ENCODE data around the gene SLAMF1. TPM values are rescaled to one million over a fixed set of nuclear protein-coding genes. Genes with fewer than 3 reads are reported as not detected.

The SLAMF1 gene
- total RNA-seq, 1 donor from 2014 or later, result not detected

DNA sequence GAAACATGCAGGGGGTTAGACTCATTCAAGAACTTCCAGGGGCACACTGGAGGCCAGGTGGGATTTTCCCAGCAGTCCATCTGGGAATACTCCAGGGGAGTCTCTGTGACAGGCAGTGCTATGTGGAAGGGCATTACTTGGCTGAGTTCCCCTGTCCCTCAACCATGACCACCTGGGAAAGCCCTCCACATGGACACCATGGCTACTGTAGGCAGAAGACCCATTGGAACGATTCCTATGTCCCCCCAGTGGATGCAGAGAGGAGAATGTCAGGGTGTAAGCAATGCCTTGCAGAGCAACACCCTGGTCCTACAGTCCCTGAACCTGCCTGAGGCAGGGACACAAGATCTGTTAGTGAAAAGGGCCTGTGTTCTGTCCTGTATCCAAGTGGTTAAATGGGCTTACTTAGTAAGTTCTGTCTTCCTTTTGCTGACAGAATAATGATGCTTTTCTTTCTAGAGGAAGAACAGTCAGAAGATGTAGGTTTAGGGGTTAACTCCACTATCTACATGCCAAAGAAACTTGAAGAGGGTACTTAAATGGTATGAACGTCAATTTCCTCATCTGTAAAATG is 13.4 kb downstream of the SLAMF1 start:
- no peak overlapping the region for H3K9ac ChIP-seq
- Mint-ChIP-seq H3K27me3 (ENCODE audit: insufficient read depth, low read depth) (peaks cover 2% of the 10 kb centered on the region), H3K36me3 (no peaks in the 10 kb centered on the region), H3K4me1 (peaks cover 3% of the 10 kb centered on the region), H3K4me3 (no peak overlapping the region), H3K9me3 (no peaks in the 10 kb centered on the region), H3K27ac (no peak overlapping the region)
- no peak overlapping the region for H2AFZ ChIP-seq (replicated peaks)
- no peaks in the 10 kb centered on the region for H3K79me2 ChIP-seq (ENCODE audit: low read depth)
- no peaks in the 10 kb centered on the region for H3K4me1 ChIP-seq
- H3K27me3 ChIP-seq, result no peaks in the 10 kb centered on the region
- TF ChIP-seq, protein P1, sequence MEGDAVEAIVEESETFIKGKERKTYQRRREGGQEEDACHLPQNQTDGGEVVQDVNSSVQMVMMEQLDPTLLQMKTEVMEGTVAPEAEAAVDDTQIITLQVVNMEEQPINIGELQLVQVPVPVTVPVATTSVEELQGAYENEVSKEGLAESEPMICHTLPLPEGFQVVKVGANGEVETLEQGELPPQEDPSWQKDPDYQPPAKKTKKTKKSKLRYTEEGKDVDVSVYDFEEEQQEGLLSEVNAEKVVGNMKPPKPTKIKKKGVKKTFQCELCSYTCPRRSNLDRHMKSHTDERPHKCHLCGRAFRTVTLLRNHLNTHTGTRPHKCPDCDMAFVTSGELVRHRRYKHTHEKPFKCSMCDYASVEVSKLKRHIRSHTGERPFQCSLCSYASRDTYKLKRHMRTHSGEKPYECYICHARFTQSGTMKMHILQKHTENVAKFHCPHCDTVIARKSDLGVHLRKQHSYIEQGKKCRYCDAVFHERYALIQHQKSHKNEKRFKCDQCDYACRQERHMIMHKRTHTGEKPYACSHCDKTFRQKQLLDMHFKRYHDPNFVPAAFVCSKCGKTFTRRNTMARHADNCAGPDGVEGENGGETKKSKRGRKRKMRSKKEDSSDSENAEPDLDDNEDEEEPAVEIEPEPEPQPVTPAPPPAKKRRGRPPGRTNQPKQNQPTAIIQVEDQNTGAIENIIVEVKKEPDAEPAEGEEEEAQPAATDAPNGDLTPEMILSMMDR (IDR thresholded peaks at IDR 0.05), result no peak
- no peak for TF ChIP-seq EZH2phosphoT487 (IDR thresholded peaks at IDR 0.05)
- TF ChIP-seq EZH2 (IDR thresholded peaks at IDR 0.05), result no peak
- no peak overlapping the region for H3K4me2 ChIP-seq
- H3K36me3 ChIP-seq, result no peaks in the 10 kb centered on the region
- H3F3A ChIP-seq (ENCODE audit: low read depth), result no peaks in the 10 kb centered on the region
- H3K9me3 ChIP-seq (ENCODE audit: low read depth), result no peaks in the 10 kb centered on the region
- no peaks in the 10 kb centered on the region for H4K20me1 ChIP-seq (ENCODE audit: low read depth)
- H3K27ac ChIP-seq, result no peak overlapping the region
- no peak for DNase-seq (ENCODE audit: low spot score)
- no peak overlapping the region for H3K4me3 ChIP-seq

DNA sequence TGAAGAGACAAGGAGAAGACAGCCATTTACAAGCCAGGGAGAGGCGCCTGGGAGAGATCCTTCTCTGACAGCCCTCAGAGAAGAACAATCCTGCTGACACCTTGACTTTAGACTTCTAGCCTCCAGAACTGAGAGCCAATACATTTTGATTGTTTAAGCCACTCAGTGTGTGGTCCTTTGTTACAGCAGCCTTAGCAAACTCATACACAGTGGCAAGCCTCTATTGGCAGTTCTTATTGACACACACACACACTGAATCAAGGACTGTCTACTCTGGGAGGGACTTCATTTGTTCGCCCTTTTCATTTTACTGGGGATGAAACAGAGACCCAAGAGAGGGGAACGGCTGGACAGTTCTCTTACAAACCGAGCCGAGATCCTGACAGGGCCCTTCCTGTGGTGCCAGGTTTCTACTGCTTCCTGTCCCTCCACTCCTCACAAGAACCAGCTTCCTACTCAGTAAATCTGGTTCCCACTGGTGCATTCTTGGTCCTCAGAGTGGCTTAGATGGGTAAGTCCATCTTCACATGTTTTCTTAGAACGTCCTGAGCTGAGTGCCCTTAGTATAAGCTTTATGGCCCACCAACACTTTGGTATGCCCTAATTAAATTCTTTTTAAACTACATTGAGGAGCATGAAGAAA is 14.7 kb downstream of the SLAMF1 start:
- no peaks in the 10 kb centered on the region for H3K4me1 ChIP-seq
- no peaks in the 10 kb centered on the region for H4K20me1 ChIP-seq (ENCODE audit: low read depth)
- H2AFZ ChIP-seq (replicated peaks), result no peak overlapping the region
- no peak overlapping the region for H3K4me3 Mint-ChIP-seq
- no peaks in the 10 kb centered on the region for H3K36me3 ChIP-seq
- no peaks in the 10 kb centered on the region for H3K79me2 ChIP-seq (ENCODE audit: low read depth)
- H3K27ac ChIP-seq, result no peak overlapping the region
- H3K9ac ChIP-seq, result no peak overlapping the region
- H3K27me3 ChIP-seq, result no peaks in the 10 kb centered on the region
- no peak overlapping the region for H3K4me3 ChIP-seq
- H3K9me3 Mint-ChIP-seq, result no peaks in the 10 kb centered on the region
- peaks cover 3% of the 10 kb centered on the region for H3K4me1 Mint-ChIP-seq
- no peaks in the 10 kb centered on the region for H3F3A ChIP-seq (ENCODE audit: low read depth)
- no peak for TF ChIP-seq EZH2phosphoT487 (IDR thresholded peaks at IDR 0.05)
- TF ChIP-seq EZH2 (IDR thresholded peaks at IDR 0.05), result no peak
- TF ChIP-seq, protein P1 (IDR thresholded peaks at IDR 0.05), result no peak
- H3K36me3 Mint-ChIP-seq, result no peaks in the 10 kb centered on the region
- H3K9me3 ChIP-seq (ENCODE audit: low read depth), result no peaks in the 10 kb centered on the region
- H3K27ac Mint-ChIP-seq, result no peak overlapping the region
- DNase-seq (ENCODE audit: low spot score), result no peak
- no peak overlapping the region for H3K4me2 ChIP-seq
- peaks cover 2% of the 10 kb centered on the region for H3K27me3 Mint-ChIP-seq (ENCODE audit: insufficient read depth, low read depth)

DNA sequence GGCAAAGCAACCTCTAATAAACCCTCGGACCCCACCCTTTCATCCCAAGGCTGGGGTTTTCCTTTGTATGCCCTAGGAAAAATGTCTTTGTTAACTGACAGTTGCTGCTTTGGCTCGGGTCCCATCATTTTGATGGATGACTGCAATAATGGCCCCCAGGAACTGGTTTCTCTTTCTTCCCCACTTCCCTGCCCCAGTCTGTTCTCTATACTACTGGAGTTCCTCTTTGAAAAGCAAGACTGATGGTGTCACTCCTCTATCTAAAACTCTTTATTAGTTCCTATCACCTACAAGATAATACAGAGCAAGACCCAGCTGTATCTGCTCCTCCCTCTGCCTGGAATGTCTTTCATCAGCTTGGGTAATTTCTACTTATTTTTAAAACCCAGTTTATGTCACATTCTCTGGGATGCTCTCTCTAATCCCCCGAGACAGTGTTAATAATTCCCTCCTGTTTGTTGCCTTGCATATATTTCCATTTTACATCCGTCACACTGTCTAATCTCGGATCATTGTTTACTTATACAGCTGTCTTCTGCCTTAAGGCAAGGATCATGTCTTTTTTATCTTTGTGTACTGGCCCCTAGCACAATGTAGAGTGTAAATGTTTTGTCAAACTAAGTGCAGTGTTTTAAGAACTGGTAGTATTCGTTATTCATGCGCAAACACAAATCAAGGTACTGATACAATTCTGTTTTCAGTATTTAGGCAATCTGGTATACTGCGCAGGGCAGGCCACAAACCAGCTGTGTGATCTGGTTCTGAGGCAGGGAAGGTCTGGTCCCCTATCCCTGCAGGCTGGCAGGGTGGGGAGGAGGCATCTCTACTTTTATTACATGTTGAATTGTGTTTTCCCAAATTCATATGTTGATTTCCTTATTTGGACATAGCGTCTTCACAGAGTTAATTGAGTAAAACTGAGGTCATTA is 16.1 kb downstream of the SLAMF1 start:
- H3K9me3 Mint-ChIP-seq, result no peaks in the 10 kb centered on the region
- no peaks in the 10 kb centered on the region for H3K79me2 ChIP-seq (ENCODE audit: low read depth)
- no peak overlapping the region for H3K27ac ChIP-seq
- no peak overlapping the region for H2AFZ ChIP-seq (replicated peaks)
- H3K36me3 ChIP-seq, result no peaks in the 10 kb centered on the region
- H3K36me3 Mint-ChIP-seq, result no peaks in the 10 kb centered on the region
- no peaks in the 10 kb centered on the region for H3K27me3 ChIP-seq
- H3K4me1 Mint-ChIP-seq, result peaks cover 3% of the 10 kb centered on the region
- H3K4me3 Mint-ChIP-seq, result no peak overlapping the region
- no peaks in the 10 kb centered on the region for H3F3A ChIP-seq (ENCODE audit: low read depth)
- no peak overlapping the region for H3K4me2 ChIP-seq
- TF ChIP-seq, protein P1 (IDR thresholded peaks at IDR 0.05), result no peak
- TF ChIP-seq EZH2 (IDR thresholded peaks at IDR 0.05) (no peak), EZH2phosphoT487 (IDR thresholded peaks at IDR 0.05) (no peak)
- no peaks in the 10 kb centered on the region for H3K4me1 ChIP-seq
- no peak overlapping the region for H3K4me3 ChIP-seq
- no peak overlapping the region for H3K27ac Mint-ChIP-seq
- no peak overlapping the region for H3K9ac ChIP-seq
- DNase-seq (ENCODE audit: low spot score), result no peak
- no peaks in the 10 kb centered on the region for H4K20me1 ChIP-seq (ENCODE audit: low read depth)
- peaks cover 2% of the 10 kb centered on the region for H3K27me3 Mint-ChIP-seq (ENCODE audit: insufficient read depth, low read depth)
- no peaks in the 10 kb centered on the region for H3K9me3 ChIP-seq (ENCODE audit: low read depth)
